DOHH2 (cell line): ENCODE data around the gene CD34.

ENCODE experiments used
- H3F3A ChIP-seq: fragments of 200-600 bp; sonication (generic), shearing (Covaris generic); 2 replicates; pipeline ENCODE4 v1.6.0; 2016; ENCODE audit warnings: antibody characterized with exemption, mild to moderate bottlenecking; ENCODE audit not compliant: control insufficient read depth, insufficient read depth
- H3K27ac ChIP-seq: fragments of 200-600 bp; sonication (generic); 2 replicates; pipeline ENCODE4 v1.5.1; 2014; ENCODE audit warnings: low read depth, mild to moderate bottlenecking, low read length, moderate library complexity
- H3K27me3 ChIP-seq: fragments of 200-600 bp; sonication (generic); 2 replicates; pipeline ENCODE4 v1.6.1; 2014; ENCODE audit warnings: mild to moderate bottlenecking, low read length, mixed read lengths; ENCODE audit not compliant: control insufficient read depth
- H3K36me3 ChIP-seq: fragments of 200-600 bp; sonication (generic); 2 replicates; pipeline ENCODE4 v1.6.1; 2014; ENCODE audit warnings: mild to moderate bottlenecking, low read length, moderate library complexity, mixed read lengths; ENCODE audit not compliant: control insufficient read depth
- H3K4me1 ChIP-seq: fragments of 200-600 bp; sonication (generic); 2 replicates; pipeline ENCODE4 v1.6.1; 2014; ENCODE audit warnings: mild to moderate bottlenecking, low read length, mixed read lengths; ENCODE audit not compliant: control insufficient read depth
- H3K4me2 ChIP-seq: fragments of 200-600 bp; sonication (generic); 2 replicates; pipeline ENCODE4 v1.6.0; 2014; ENCODE audit warnings: mild to moderate bottlenecking, low read length, moderate library complexity
- H3K4me3 ChIP-seq: fragments of 200-600 bp; sonication (generic); 2 replicates; pipeline ENCODE4 v1.5.1; 2014; ENCODE audit warnings: mild to moderate bottlenecking, low read length, mixed read lengths
- H3K79me2 ChIP-seq: fragments of 200-600 bp; sonication (generic); 2 replicates; pipeline ENCODE4 v1.6.1; 2014; ENCODE audit warnings: mild to moderate bottlenecking, low read length, mixed read lengths; ENCODE audit not compliant: control insufficient read depth
- H3K9me2 ChIP-seq: fragments of 200-600 bp; sonication (generic); replicated peaks from 2 replicates; pipeline ENCODE4 v1.6.1; 2014; ENCODE audit warnings: mild to moderate bottlenecking, low read length, mixed read lengths; ENCODE audit not compliant: control insufficient read depth
- H3K9me3 ChIP-seq: fragments of 200-600 bp; sonication (generic); 2 replicates; pipeline ENCODE4 v1.6.1; 2014; ENCODE audit warnings: antibody characterized with exemption, low read length, mixed read lengths; ENCODE audit not compliant: control insufficient read depth, insufficient read depth
- H4K20me1 ChIP-seq: fragments of 200-600 bp; sonication (generic); 2 replicates; pipeline ENCODE4 v1.6.0; 2014; ENCODE audit warnings: low read depth, mild to moderate bottlenecking, antibody characterized with exemption, low read length, moderate library complexity; ENCODE audit not compliant: control insufficient read depth, insufficient read depth
- EZH2phosphoT487 ChIP-seq: fragments of 200-600 bp; sonication (generic); IDR thresholded peaks from 2 replicates; pipeline ENCODE4 v1.6.1; 2017; ENCODE audit warnings: borderline replicate concordance, mild to moderate bottlenecking, antibody characterized with exemption, low read length, moderate library complexity, mixed read lengths
- TF ChIP-seq, protein P1 (sequence below): fragments of 200-600 bp; sonication (generic); IDR thresholded peaks from one replicate; pipeline ENCODE4 v1.5.1; 2014; ENCODE audit warnings: antibody characterized with exemption, mild to moderate bottlenecking, low read depth, low read length; ENCODE audit not compliant: poor library complexity, severe bottlenecking

CD34 gene

GRCh38 chr1:207831517-207832327, 79.2 kb downstream of the CD34 start:
- Histone ChIP-seq H3K27ac (no peak overlapping the region), H3K4me2 (no peak overlapping the region), H3K79me2 (no peaks in the 10 kb centered on the region)

More at GRCh38 chr1:207831517-207832327, 79.2 kb downstream of the CD34 start:
- H3K4me3 ChIP-seq = no peak overlapping the region
- no peaks in the 10 kb centered on the region for H3K36me3 ChIP-seq
- no peaks in the 10 kb centered on the region for H3K27me3 ChIP-seq
- no peaks in the 10 kb centered on the region for H4K20me1 ChIP-seq
- no peaks in the 10 kb centered on the region for H3K9me2 ChIP-seq
- H3K9me3 ChIP-seq = no peaks in the 10 kb centered on the region
- TF ChIP-seq EZH2phosphoT487 = no peak
- TF ChIP-seq, protein P1, sequence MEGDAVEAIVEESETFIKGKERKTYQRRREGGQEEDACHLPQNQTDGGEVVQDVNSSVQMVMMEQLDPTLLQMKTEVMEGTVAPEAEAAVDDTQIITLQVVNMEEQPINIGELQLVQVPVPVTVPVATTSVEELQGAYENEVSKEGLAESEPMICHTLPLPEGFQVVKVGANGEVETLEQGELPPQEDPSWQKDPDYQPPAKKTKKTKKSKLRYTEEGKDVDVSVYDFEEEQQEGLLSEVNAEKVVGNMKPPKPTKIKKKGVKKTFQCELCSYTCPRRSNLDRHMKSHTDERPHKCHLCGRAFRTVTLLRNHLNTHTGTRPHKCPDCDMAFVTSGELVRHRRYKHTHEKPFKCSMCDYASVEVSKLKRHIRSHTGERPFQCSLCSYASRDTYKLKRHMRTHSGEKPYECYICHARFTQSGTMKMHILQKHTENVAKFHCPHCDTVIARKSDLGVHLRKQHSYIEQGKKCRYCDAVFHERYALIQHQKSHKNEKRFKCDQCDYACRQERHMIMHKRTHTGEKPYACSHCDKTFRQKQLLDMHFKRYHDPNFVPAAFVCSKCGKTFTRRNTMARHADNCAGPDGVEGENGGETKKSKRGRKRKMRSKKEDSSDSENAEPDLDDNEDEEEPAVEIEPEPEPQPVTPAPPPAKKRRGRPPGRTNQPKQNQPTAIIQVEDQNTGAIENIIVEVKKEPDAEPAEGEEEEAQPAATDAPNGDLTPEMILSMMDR = no peak
- no peaks in the 10 kb centered on the region for H3F3A ChIP-seq
- peaks cover 17% of the 10 kb centered on the region for H3K4me1 ChIP-seq
